SU-DHL-6 (cell line): Measurements from ENCODE around the gene ACADS.

Experiments
- CTCF ChIP-seq: fragments of 200-600 bp; sonication (generic); IDR thresholded peaks from one replicate; pipeline ENCODE4 v1.5.1; 2017; ENCODE audit warnings: antibody characterized with exemption, mild to moderate bottlenecking, low read length, moderate library complexity; ENCODE audit not compliant: insufficient read depth, poor library complexity, severe bottlenecking
- EZH2phosphoT487 ChIP-seq: fragments of 200-600 bp; sonication (generic), shearing (Covaris generic); conservative IDR thresholded peaks from 2 replicates; pipeline ENCODE4 v1.6.1; 2018; ENCODE audit warnings: mild to moderate bottlenecking, antibody characterized with exemption, low read length, moderate library complexity, mixed read lengths

GRCh38 chr12:120710031-120710804 is 15.4 kb upstream of the ACADS start, which contains the start of gene UNC119B:
- no peak for TF ChIP-seq CTCF
- no peak for TF ChIP-seq EZH2phosphoT487
